Caco-2 (cell line): ENCODE data around the gene PLXNA4. TPM values are rescaled to one million over a fixed set of nuclear protein-coding genes. Genes with fewer than 3 reads are reported as not detected.

Experiments used
- BruUV-seq: library from RNA; stranded (reverse); fragments of 400-500 nt; replicated peaks from 2 replicates; lab custom pipeline; 2021; lab: Mats Ljungman, UMichigan
- CTCF ChIA-PET: fragments of 300-600 bp; sonication (Branson Sonifier 250); formaldehyde crosslinking; loops from one replicate; lab custom pipeline; 2022; ENCODE audit warnings: antibody characterized with exemption; lab: Charles Lee
- POLR2A ChIA-PET: fragments of 300-600 bp; sonication (Branson Sonifier 250); formaldehyde crosslinking; loops from one replicate; lab custom pipeline; 2022; ENCODE audit warnings: antibody characterized with exemption; lab: Charles Lee
- DNase-seq, 2 experiments: peaks; one replicate each; pipeline versions ENCODE4 v3.0.0 to v3.0.0-alpha.2; 2020 to 2022
- H3K27me3 ChIP-seq: replicated peaks from 2 replicates; pipeline ENCODE4 v1.6.0; 2011; ENCODE audit warnings: low read length; ENCODE audit not compliant: control insufficient read depth, insufficient read depth
- H3K36me3 ChIP-seq: 2 replicates; pipeline ENCODE4 v1.5.1; 2011; ENCODE audit warnings: low read length; ENCODE audit not compliant: control insufficient read depth, insufficient read depth
- H3K4me1 ChIP-seq: fragments of 250-450 bp; sonication (Bioruptor Pico); 2 replicates; pipeline ENCODE4 v1.5.1; 2020; ENCODE audit warnings: mild to moderate bottlenecking
- H3K4me3 ChIP-seq: 2 replicates; pipeline ENCODE4 v1.5.1; 2011; ENCODE audit warnings: low read depth, mild to moderate bottlenecking, control low read depth, low read length
- H3K9me3 ChIP-seq: fragments of 250-450 bp; sonication (Bioruptor Pico); 2 replicates; pipeline ENCODE4 v1.5.1; 2020; ENCODE audit warnings: mild to moderate bottlenecking, moderate library complexity
- H3K27ac Mint-ChIP-seq: one replicate; pipeline ENCODE4 v1.8.0; 2022; ENCODE audit warnings: mixed read lengths; ENCODE audit not compliant: unreplicated experiment
- H3K27me3 Mint-ChIP-seq: one replicate; pipeline ENCODE4 v1.8.0; 2022; ENCODE audit warnings: mixed read lengths; ENCODE audit not compliant: insufficient read depth, unreplicated experiment
- H3K36me3 Mint-ChIP-seq: one replicate; pipeline ENCODE4 v1.8.0; 2022; ENCODE audit warnings: mild to moderate bottlenecking, mixed read lengths; ENCODE audit not compliant: insufficient read depth, unreplicated experiment
- H3K4me1 Mint-ChIP-seq: one replicate; pipeline ENCODE4 v1.8.0; 2022; ENCODE audit warnings: low read depth, mixed read lengths; ENCODE audit not compliant: unreplicated experiment
- H3K4me3 Mint-ChIP-seq: one replicate; pipeline ENCODE4 v1.8.0; 2022; ENCODE audit warnings: mild to moderate bottlenecking, moderate library complexity, mixed read lengths; ENCODE audit not compliant: unreplicated experiment
- H3K9me3 Mint-ChIP-seq: one replicate; pipeline ENCODE4 v1.8.0; 2022; ENCODE audit warnings: mixed read lengths; ENCODE audit not compliant: unreplicated experiment
- intact Hi-C: fragments of 100-400 bp; cut with micrococcal nuclease; formaldehyde crosslinking; loops from one replicate; pipeline ENCODE4 v1.10.0; 2022; ENCODE audit not compliant: unreplicated experiment
- total RNA-seq: library from RNA; stranded (reverse); gene quantifications from 2 replicates; pipeline ENCODE4 v1.2.3, GENCODE V29; 2022
- TF ChIP-seq, protein P1 (sequence below), 2 experiments: fragments of 200-600 bp in 1 of 2; IDR thresholded peaks; 1 replicate in 1 of 2; 2 replicates in 1 of 2; pipeline versions ENCODE4 v1.5.1 to v1.8.0; 2011 to 2022; ENCODE audit warnings: antibody characterized with exemption in 1 of 2, control low read depth in 1 of 2, inconsistent platforms in 1 of 2, low read depth in 1 of 2, low read length in 1 of 2, mild to moderate bottlenecking in 1 of 2, moderate library complexity in 1 of 2; ENCODE audit not compliant: insufficient read depth in 1 of 2, severe bottlenecking in 1 of 2, unreplicated experiment in 1 of 2

Gene PLXNA4
- total RNA-seq, 1 experiment from 2014 or later, result 0.43 TPM

DNA sequence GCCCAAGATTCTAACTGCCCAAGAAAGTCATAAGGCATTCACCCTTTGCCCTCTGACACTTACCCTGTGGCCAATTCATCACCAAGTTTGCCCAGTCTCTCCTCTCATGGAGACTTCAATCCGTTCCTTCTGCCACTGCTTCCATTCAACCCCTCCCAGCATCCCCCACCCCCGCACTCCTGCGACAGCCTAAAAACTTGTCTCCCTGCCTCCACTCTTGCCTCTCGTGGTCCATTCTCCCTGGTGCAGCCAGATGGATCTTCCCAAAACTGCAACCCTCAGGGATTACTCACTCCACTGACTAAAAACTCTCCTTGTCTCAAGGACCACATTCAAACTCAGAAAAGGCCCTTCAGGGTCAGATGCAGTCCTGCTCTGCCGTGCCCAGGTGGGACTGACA, 32.3 kb upstream of the PLXNA4 start:
- H3K27me3 Mint-ChIP-seq, result peaks cover 14% of the 10 kb centered on the region
- Histone ChIP-seq H3K9me3 (no peaks in the 10 kb centered on the region), H3K4me3 (no peak overlapping the region), H3K36me3 (no peaks in the 10 kb centered on the region), H3K27me3 (peaks cover 2% of the 10 kb centered on the region; the same call in 1 of the 2 replicates), H3K4me1 (no peaks in the 10 kb centered on the region)
- H3K36me3 Mint-ChIP-seq, result no peaks in the 10 kb centered on the region
- intact Hi-C loops, result no loop called here
- TF ChIP-seq, protein P1, sequence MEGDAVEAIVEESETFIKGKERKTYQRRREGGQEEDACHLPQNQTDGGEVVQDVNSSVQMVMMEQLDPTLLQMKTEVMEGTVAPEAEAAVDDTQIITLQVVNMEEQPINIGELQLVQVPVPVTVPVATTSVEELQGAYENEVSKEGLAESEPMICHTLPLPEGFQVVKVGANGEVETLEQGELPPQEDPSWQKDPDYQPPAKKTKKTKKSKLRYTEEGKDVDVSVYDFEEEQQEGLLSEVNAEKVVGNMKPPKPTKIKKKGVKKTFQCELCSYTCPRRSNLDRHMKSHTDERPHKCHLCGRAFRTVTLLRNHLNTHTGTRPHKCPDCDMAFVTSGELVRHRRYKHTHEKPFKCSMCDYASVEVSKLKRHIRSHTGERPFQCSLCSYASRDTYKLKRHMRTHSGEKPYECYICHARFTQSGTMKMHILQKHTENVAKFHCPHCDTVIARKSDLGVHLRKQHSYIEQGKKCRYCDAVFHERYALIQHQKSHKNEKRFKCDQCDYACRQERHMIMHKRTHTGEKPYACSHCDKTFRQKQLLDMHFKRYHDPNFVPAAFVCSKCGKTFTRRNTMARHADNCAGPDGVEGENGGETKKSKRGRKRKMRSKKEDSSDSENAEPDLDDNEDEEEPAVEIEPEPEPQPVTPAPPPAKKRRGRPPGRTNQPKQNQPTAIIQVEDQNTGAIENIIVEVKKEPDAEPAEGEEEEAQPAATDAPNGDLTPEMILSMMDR (IDR thresholded peaks at IDR 0.05; ENCODE audit: insufficient read depth in 1 of 2, low read depth in 1 of 2, low read length in 1 of 2, severe bottlenecking in 1 of 2, unreplicated experiment in 1 of 2), result no peak
- no TSS peak for BruUV-seq
- H3K9me3 Mint-ChIP-seq, result no peaks in the 10 kb centered on the region
- CTCF ChIA-PET, result no interaction called here
- no peak for DNase-seq
- H3K4me1 Mint-ChIP-seq, result no peaks in the 10 kb centered on the region
- no peak overlapping the region for H3K4me3 Mint-ChIP-seq
- POLR2A ChIA-PET, result no interaction called here
- H3K27ac Mint-ChIP-seq, result no peak overlapping the region

DNA sequence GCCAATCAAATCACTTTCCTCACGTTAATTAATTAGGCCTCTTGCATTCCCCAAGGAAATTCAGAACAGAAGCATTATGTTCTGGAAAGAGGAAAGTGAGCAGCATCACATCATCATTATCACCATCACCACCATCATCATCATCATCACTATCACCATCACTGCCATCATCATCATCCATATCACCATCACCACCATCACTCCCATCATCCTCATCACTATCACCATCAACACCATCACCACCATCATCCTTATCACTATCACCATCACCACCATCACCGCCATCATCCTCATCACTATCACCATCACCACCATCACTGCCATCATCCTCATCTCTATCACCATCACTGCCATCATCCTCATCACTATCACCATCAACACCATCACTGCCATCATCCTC, 31.4 kb upstream of the PLXNA4 start:
- no peaks in the 10 kb centered on the region for H3K4me1 Mint-ChIP-seq
- H3K4me3 Mint-ChIP-seq, result no peak overlapping the region
- no peaks in the 10 kb centered on the region for H3K9me3 Mint-ChIP-seq
- DNase-seq, result no peak
- intact Hi-C loops, result no loop called here
- peaks cover 8% of the 10 kb centered on the region for H3K27me3 Mint-ChIP-seq
- TF ChIP-seq, protein P1 (IDR thresholded peaks at IDR 0.05; ENCODE audit: insufficient read depth in 1 of 2, low read depth in 1 of 2, low read length in 1 of 2, severe bottlenecking in 1 of 2, unreplicated experiment in 1 of 2), result no peak
- H3K36me3 Mint-ChIP-seq, result no peaks in the 10 kb centered on the region
- no TSS peak for BruUV-seq
- ChIA-PET CTCF (no interaction called here), POLR2A (no interaction called here)
- Histone ChIP-seq H3K4me3 (no peak overlapping the region), H3K9me3 (no peaks in the 10 kb centered on the region), H3K27me3 (peaks cover 2% of the 10 kb centered on the region), H3K4me1 (no peaks in the 10 kb centered on the region), H3K36me3 (no peaks in the 10 kb centered on the region)
- H3K27ac Mint-ChIP-seq, result no peak overlapping the region

DNA sequence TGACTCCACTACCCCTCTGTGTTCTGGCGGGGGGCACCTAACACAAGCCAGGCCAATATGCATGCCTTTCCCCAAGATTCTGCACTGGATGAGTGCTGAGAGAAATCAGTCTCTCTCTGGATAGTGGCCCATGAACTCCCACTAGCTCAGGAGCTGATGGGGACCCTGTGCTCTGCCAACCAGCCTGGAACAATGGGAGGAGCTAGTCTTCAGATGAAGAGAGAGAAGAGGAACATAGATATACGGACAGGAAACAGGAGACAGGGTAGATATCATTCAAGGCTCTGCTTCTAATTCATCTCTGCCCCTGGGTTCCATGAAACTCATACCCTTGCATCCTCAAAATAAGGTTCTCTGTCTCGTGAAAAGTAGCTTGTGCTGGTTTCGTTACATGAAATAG, 27.9 kb upstream of the PLXNA4 start:
- Mint-ChIP-seq H3K36me3 (no peaks in the 10 kb centered on the region), H3K27ac (no peak overlapping the region), H3K4me3 (no peak overlapping the region), H3K9me3 (no peaks in the 10 kb centered on the region), H3K27me3 (no peaks in the 10 kb centered on the region), H3K4me1 (no peaks in the 10 kb centered on the region)
- DNase-seq, result no peak
- intact Hi-C loops, result no loop called here
- H3K4me3 ChIP-seq, result no peak overlapping the region
- ChIA-PET POLR2A (no interaction called here), CTCF (interaction anchor here (1.3 kb wide), 1 partner anchor 24 kb away, joined by 9 read pairs; no protein-coding TSS in a partner anchor)
- H3K36me3 ChIP-seq, result no peaks in the 10 kb centered on the region
- BruUV-seq, result no TSS peak
- H3K4me1 ChIP-seq, result no peaks in the 10 kb centered on the region
- no peaks in the 10 kb centered on the region for H3K9me3 ChIP-seq
- H3K27me3 ChIP-seq, result peaks cover 2% of the 10 kb centered on the region; the same call in 1 of the 2 replicates
- TF ChIP-seq, protein P1 (IDR thresholded peaks at IDR 0.05; ENCODE audit: insufficient read depth in 1 of 2, low read depth in 1 of 2, low read length in 1 of 2, severe bottlenecking in 1 of 2, unreplicated experiment in 1 of 2), result no peak
